ENCODE data around the gene HP1BP3.
A peak's percentile ranks its signal among the peaks of the same experiment; 100 is the strongest.

HP1BP3 gene

GRCh38 chr1:20703124-20703756 lies 83.9 kb downstream of the HP1BP3 start:
- Histone ChIP-seq H3F3A (ENCODE audit: insufficient read depth, low read length) (no peaks in the 10 kb centered on the region), H3K9me2 (ENCODE audit: low read depth, low read length) (no peaks in the 10 kb centered on the region), H3K36me3 (ENCODE audit: insufficient read depth, low read length) (no peaks in the 10 kb centered on the region), H3K27me3 (ENCODE audit: insufficient read depth, low read length) (no peaks in the 10 kb centered on the region; the same call in 1 of the 2 replicates), H3K9ac (ENCODE audit: low read length) (no peak overlapping the region), H3K4me1 (ENCODE audit: insufficient read depth, low read length, severe bottlenecking) (no peaks in the 10 kb centered on the region), H3K9me3 (ENCODE audit: low read length) (no peaks in the 10 kb centered on the region), H3K27ac (ENCODE audit: low read depth, low read length, poor library complexity, severe bottlenecking) (no peak overlapping the region), H3K4me2 (ENCODE audit: low read length) (no peak overlapping the region), H4K20me1 (ENCODE audit: insufficient read depth, low read length) (no peaks in the 10 kb centered on the region), H3K79me2 (ENCODE audit: insufficient read depth, low read length) (no peaks in the 10 kb centered on the region), H3K4me3 (ENCODE audit: low read depth, low read length, poor library complexity, severe bottlenecking) (no peak overlapping the region), H2AFZ (ENCODE audit: low read length) (no peak overlapping the region)
- no peak for TF ChIP-seq EZH2 (IDR thresholded peaks at IDR 0.05; ENCODE audit: borderline replicate concordance, low read length)
- TF ChIP-seq, protein P1, sequence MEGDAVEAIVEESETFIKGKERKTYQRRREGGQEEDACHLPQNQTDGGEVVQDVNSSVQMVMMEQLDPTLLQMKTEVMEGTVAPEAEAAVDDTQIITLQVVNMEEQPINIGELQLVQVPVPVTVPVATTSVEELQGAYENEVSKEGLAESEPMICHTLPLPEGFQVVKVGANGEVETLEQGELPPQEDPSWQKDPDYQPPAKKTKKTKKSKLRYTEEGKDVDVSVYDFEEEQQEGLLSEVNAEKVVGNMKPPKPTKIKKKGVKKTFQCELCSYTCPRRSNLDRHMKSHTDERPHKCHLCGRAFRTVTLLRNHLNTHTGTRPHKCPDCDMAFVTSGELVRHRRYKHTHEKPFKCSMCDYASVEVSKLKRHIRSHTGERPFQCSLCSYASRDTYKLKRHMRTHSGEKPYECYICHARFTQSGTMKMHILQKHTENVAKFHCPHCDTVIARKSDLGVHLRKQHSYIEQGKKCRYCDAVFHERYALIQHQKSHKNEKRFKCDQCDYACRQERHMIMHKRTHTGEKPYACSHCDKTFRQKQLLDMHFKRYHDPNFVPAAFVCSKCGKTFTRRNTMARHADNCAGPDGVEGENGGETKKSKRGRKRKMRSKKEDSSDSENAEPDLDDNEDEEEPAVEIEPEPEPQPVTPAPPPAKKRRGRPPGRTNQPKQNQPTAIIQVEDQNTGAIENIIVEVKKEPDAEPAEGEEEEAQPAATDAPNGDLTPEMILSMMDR (IDR thresholded peaks at IDR 0.05; ENCODE audit: low read length): no peak

DNA sequence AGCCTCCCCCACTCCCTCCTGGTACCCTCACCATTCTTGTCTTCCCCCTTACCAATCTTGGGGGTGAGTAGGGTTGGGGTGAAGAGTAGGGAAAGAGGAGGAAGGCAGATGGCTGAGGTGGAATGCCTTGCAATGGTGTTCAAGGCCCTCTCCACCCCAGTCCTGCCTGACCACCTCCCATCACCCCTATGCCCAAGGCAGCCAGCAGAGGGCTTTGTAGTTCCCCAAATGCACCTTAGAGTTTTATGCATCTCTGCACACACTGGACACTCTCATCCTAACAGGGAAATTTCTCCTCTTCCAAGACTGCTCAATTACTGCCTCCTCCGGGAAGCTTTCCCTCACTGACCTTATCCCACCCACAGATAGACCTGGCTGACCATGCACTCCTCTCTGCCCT lies 84.7 kb downstream of the HP1BP3 start:
- Histone ChIP-seq H3K9me3 (ENCODE audit: low read length) (no peaks in the 10 kb centered on the region), H3K9me2 (ENCODE audit: low read depth, low read length) (no peaks in the 10 kb centered on the region), H3K4me2 (ENCODE audit: low read length) (no peak overlapping the region), H3F3A (ENCODE audit: insufficient read depth, low read length) (no peaks in the 10 kb centered on the region), H2AFZ (ENCODE audit: low read length) (no peak overlapping the region), H3K36me3 (ENCODE audit: insufficient read depth, low read length) (no peaks in the 10 kb centered on the region), H3K79me2 (ENCODE audit: insufficient read depth, low read length) (no peaks in the 10 kb centered on the region), H4K20me1 (ENCODE audit: insufficient read depth, low read length) (no peaks in the 10 kb centered on the region), H3K4me3 (ENCODE audit: low read depth, low read length, poor library complexity, severe bottlenecking) (no peak overlapping the region), H3K27me3 (ENCODE audit: insufficient read depth, low read length) (no peaks in the 10 kb centered on the region; the same call in 1 of the 2 replicates), H3K9ac (ENCODE audit: low read length) (no peak overlapping the region), H3K4me1 (ENCODE audit: insufficient read depth, low read length, severe bottlenecking) (no peaks in the 10 kb centered on the region), H3K27ac (ENCODE audit: low read depth, low read length, poor library complexity, severe bottlenecking) (no peak overlapping the region)
- TF ChIP-seq, protein P1 (IDR thresholded peaks at IDR 0.05; ENCODE audit: low read length): peak; percentile 17; the same call in 1 of the 2 replicates
- no peak for TF ChIP-seq EZH2 (IDR thresholded peaks at IDR 0.05; ENCODE audit: borderline replicate concordance, low read length)

DNA sequence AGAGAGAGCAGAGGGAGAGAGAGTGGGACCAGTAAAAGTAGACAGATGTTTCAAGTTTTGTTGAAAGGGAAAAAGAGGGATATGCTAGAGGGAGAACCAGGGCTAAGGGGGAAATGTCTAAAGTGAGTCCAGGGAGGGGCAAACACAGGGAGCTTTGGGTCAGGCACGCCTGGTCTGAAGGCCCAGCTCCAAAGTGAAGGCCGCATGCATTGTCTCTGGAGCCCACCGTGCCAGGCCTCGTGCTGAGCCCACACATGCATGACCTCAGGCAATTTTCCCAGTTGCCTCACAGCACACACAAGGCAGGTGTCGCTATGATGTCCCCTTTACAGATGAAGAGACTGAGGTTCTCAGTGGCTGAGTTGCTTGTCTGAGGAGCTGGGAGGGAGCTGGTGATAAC lies 85.3 kb downstream of the HP1BP3 start:
- no peak overlapping the region for H2AFZ ChIP-seq (ENCODE audit: low read length)

DNA sequence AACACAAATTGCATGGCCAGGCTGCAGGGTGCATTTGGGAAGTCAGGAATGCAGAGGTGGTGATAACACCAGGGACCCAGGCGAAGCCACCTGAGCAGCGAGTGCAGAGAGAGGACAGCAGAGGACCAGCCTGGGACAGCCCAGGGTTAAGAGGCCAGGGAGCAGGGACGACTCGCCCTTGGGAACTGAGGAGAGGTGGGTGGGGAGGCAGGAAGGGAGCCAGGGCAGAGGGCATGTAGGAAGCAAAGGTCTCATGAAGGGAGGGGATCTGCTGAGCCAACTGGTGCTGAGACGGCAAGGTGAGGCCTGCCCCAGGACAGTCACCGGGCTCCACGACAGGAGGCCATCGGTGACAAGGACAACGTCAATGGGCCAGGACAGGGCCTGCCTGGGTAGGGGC lies 85.7 kb downstream of the HP1BP3 start:
- no peak overlapping the region for H3K4me2 ChIP-seq (ENCODE audit: low read length)
- H3K4me3 ChIP-seq (ENCODE audit: low read depth, low read length, poor library complexity, severe bottlenecking): no peak overlapping the region
- H3K79me2 ChIP-seq (ENCODE audit: insufficient read depth, low read length): no peaks in the 10 kb centered on the region
- no peak overlapping the region for H3K27ac ChIP-seq (ENCODE audit: low read depth, low read length, poor library complexity, severe bottlenecking)
- H3K36me3 ChIP-seq (ENCODE audit: insufficient read depth, low read length): no peaks in the 10 kb centered on the region
- no peaks in the 10 kb centered on the region for H3K9me2 ChIP-seq (ENCODE audit: low read depth, low read length)
- H3K9me3 ChIP-seq (ENCODE audit: low read length): no peaks in the 10 kb centered on the region
- H4K20me1 ChIP-seq (ENCODE audit: insufficient read depth, low read length): no peaks in the 10 kb centered on the region
- no peak overlapping the region for H3K9ac ChIP-seq (ENCODE audit: low read length)
- peaks cover 3% of the 10 kb centered on the region for H3K4me1 ChIP-seq (ENCODE audit: insufficient read depth, low read length, severe bottlenecking)
- no peaks in the 10 kb centered on the region; the same call in 1 of the 2 replicates for H3K27me3 ChIP-seq (ENCODE audit: insufficient read depth, low read length)
- TF ChIP-seq EZH2 (IDR thresholded peaks at IDR 0.05; ENCODE audit: borderline replicate concordance, low read length): no peak
- TF ChIP-seq, protein P1 (IDR thresholded peaks at IDR 0.05; ENCODE audit: low read length): no peak
- H3F3A ChIP-seq (ENCODE audit: insufficient read depth, low read length): no peaks in the 10 kb centered on the region
- no peak overlapping the region for H2AFZ ChIP-seq (ENCODE audit: low read length)

More for the DNA sequence above, 85.3 kb downstream of the HP1BP3 start:
- Histone ChIP-seq H3F3A (ENCODE audit: insufficient read depth, low read length) (no peaks in the 10 kb centered on the region), H3K4me3 (ENCODE audit: low read depth, low read length, poor library complexity, severe bottlenecking) (no peak overlapping the region), H3K79me2 (ENCODE audit: insufficient read depth, low read length) (no peaks in the 10 kb centered on the region), H3K36me3 (ENCODE audit: insufficient read depth, low read length) (no peaks in the 10 kb centered on the region), H3K9ac (ENCODE audit: low read length) (no peak overlapping the region), H3K9me3 (ENCODE audit: low read length) (no peaks in the 10 kb centered on the region), H3K27me3 (ENCODE audit: insufficient read depth, low read length) (no peaks in the 10 kb centered on the region; the same call in 1 of the 2 replicates), H3K27ac (ENCODE audit: low read depth, low read length, poor library complexity, severe bottlenecking) (no peak overlapping the region), H4K20me1 (ENCODE audit: insufficient read depth, low read length) (no peaks in the 10 kb centered on the region), H3K4me2 (ENCODE audit: low read length) (no peak overlapping the region), H3K4me1 (ENCODE audit: insufficient read depth, low read length, severe bottlenecking) (no peaks in the 10 kb centered on the region), H3K9me2 (ENCODE audit: low read depth, low read length) (no peaks in the 10 kb centered on the region)
- no peak for TF ChIP-seq EZH2 (IDR thresholded peaks at IDR 0.05; ENCODE audit: borderline replicate concordance, low read length)

All from OCI-LY1 (cell line).